ENCODE data around the gene HLA-DRA. TPM values are rescaled to one million over a fixed set of nuclear protein-coding genes. Genes with fewer than 3 reads are reported as not detected.

Gene HLA-DRA
- total and polyA plus RNA-seq, 2 donors (not counting 3 experiments of a cell fraction or from before 2014, with no cell fraction given) = not detected

DNA sequence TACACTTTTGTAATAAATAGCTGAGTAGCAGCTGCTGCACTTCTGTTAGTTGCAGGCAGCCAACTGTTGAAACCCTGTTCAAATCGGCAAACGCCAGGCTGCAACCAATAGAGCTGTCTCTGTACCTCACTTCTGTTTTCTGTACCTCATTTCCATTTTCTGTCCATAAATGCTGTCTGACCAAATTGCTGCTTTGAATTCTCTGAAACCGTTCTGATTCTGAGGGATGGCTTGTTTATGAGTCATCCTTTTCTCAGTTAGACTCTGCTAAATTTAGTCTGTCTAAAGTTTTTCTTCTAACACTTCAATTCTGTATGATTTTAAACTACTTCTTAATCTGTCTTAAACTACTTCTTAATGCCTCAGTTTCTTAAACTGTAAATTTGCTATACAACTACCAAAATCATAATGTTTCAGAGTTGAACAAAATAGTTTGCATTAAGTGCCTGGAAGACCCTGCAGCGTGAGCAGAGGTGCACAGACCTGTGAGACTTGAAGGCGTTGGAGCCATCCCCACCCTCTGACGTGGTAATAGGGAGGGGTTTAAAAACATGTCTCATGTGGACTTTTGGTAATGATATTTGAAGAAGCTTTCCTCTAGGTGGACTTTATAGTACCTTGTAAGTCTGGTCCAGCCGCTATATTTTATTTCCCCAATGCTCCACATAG is 42.3 kb upstream of the HLA-DRA start:
- no peak for FAIRE-seq
- dilution Hi-C loops (cut with MboI; ENCODE audit: extremely low pct_ligation_motif_present, low sequenced_read_pairs) = no loop called here
- Histone ChIP-seq H3K27ac (ENCODE audit: insufficient read depth, low read depth, low read length) (no peak overlapping the region), H3K27me3 (ENCODE audit: control insufficient read depth in 2 of 2, insufficient read depth in 2 of 2, low read length in 2 of 2) (peaks cover 0 to 6% of the 10 kb centered on the region in 2 experiments), H3K4me2 (ENCODE audit: insufficient read depth, low read length) (no peak overlapping the region), H3K36me3 (ENCODE audit: control insufficient read depth in 2 of 2, extremely low read depth in 1 of 2, insufficient read depth in 2 of 2, low read length in 2 of 2) (no peaks in the 10 kb centered on the region), H3K9ac (replicated peaks; ENCODE audit: extremely low read depth, insufficient read depth, low read length) (no peak overlapping the region), H3K4me1 (ENCODE audit: control insufficient read depth, extremely low read depth, insufficient read depth, low read length) (peaks cover 13% of the 10 kb centered on the region), H3K9me1 (replicated peaks; ENCODE audit: control insufficient read depth, extremely low read depth, insufficient read depth, low read length) (no peaks in the 10 kb centered on the region), H2AFZ (ENCODE audit: low read depth, low read length) (no peak overlapping the region), H3K9me3 (replicated peaks; ENCODE audit: control insufficient read depth, insufficient read depth, low read length) (no peaks in the 10 kb centered on the region), H3K4me3 (replicated peaks in 1 of 3; ENCODE audit: insufficient read depth in 1 of 3, low read depth in 1 of 3, low read length in 3 of 3) (no peak overlapping the region), H4K20me1 (replicated peaks; ENCODE audit: control insufficient read depth, extremely low read depth, insufficient read depth, low read length) (no peaks in the 10 kb centered on the region), H3K79me2 (ENCODE audit: control insufficient read depth, insufficient read depth, low read length) (no peaks in the 10 kb centered on the region)
- CTCF ChIA-PET = interaction anchor here (1.0 kb wide), 1 partner anchor 16 kb away, joined by 3 read pairs; no protein-coding TSS in a partner anchor
- TF ChIP-seq POLR2A (IDR thresholded peaks at IDR 0.05; ENCODE audit: low read depth, low read length) = no peak
- TF ChIP-seq EZH2 (IDR thresholded peaks at IDR 0.05; ENCODE audit: borderline replicate concordance, low read depth, low read length, severe bottlenecking) = no peak
- TF ChIP-seq JUN (IDR thresholded peaks at IDR 0.05; ENCODE audit: borderline replicate concordance, insufficient read depth, insufficient read length, low read depth) = peak; percentile 17
- no peak for TF ChIP-seq GATA2 (IDR thresholded peaks at IDR 0.05; ENCODE audit: insufficient read depth, insufficient read length, low read depth, low read length)
- POLR2A ChIA-PET = no interaction called here
- DNase-seq (ENCODE audit: low read depth, low spot score) = no peak
- intact Hi-C loops (cut with micrococcal nuclease) = no loop called here
- BruUV-seq (replicated peaks) = no TSS peak

DNA sequence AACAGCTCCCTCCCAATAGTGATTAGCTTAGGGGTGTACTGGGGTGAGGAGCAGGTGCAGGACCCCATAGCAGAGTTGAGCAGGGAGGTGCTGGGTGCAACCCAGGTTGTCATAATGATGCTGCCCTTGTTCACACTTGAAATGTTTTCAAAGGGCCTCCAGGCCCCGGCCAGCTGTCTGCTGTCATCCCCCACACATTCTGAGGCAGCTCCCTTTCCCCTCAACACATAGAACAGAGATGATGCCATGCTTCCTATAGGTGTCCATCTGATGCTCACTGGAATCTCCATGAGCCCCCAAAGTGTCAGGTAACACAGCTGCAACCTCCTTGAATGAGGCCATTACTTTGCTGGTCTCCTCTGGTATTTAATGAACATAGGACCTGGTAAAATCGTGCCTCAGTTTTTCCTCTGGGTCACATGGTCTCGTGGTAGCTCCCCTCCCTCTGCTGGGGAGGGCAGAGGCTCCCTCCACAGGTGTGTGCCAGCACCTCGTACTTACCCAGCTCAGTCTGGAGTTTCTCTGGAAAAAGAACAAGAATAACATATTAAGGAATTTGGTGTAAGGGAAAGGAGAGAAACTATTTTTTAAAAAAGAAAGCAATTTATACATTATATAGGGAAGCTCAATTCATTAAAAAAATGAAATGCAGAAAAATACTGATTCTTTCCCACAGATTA is 38.3 kb upstream of the HLA-DRA start:
- Histone ChIP-seq H4K20me1 (replicated peaks; ENCODE audit: control insufficient read depth, extremely low read depth, insufficient read depth, low read length) (no peaks in the 10 kb centered on the region), H3K27ac (ENCODE audit: insufficient read depth, low read depth, low read length) (no peak overlapping the region), H3K9me1 (replicated peaks; ENCODE audit: control insufficient read depth, extremely low read depth, insufficient read depth, low read length) (no peaks in the 10 kb centered on the region), H3K36me3 (ENCODE audit: control insufficient read depth in 2 of 2, extremely low read depth in 1 of 2, insufficient read depth in 2 of 2, low read length in 2 of 2) (no peaks in the 10 kb centered on the region), H3K79me2 (ENCODE audit: control insufficient read depth, insufficient read depth, low read length) (no peaks in the 10 kb centered on the region), H3K9ac (replicated peaks; ENCODE audit: extremely low read depth, insufficient read depth, low read length) (no peak overlapping the region), H3K4me3 (replicated peaks in 1 of 3; ENCODE audit: insufficient read depth in 1 of 3, low read depth in 1 of 3, low read length in 3 of 3) (no peak overlapping the region), H3K9me3 (replicated peaks; ENCODE audit: control insufficient read depth, insufficient read depth, low read length) (no peaks in the 10 kb centered on the region), H3K4me2 (ENCODE audit: insufficient read depth, low read length) (no peak overlapping the region), H3K4me1 (ENCODE audit: control insufficient read depth, extremely low read depth, insufficient read depth, low read length) (no peaks in the 10 kb centered on the region), H2AFZ (ENCODE audit: low read depth, low read length) (no peak overlapping the region), H3K27me3 (ENCODE audit: control insufficient read depth in 2 of 2, insufficient read depth in 2 of 2, low read length in 2 of 2) (peaks cover 24 to 29% of the 10 kb centered on the region in 2 experiments)
- intact Hi-C loops (cut with micrococcal nuclease) (no loop called here), dilution Hi-C loops (cut with MboI; ENCODE audit: extremely low pct_ligation_motif_present, low sequenced_read_pairs) (loop anchor here (25.0 kb wide), 1 partner anchor 139 kb away; no protein-coding TSS in a partner anchor)
- ChIA-PET CTCF (interaction anchor here (0.8 to 2.7 kb wide), 8 partner anchors 8 to 532 kb away, joined by 3 to 8 read pairs (median 4); no protein-coding TSS in a partner anchor), POLR2A (no interaction called here)
- DNase-seq (ENCODE audit: low read depth, low spot score) (no peak), FAIRE-seq (no peak)
- TF ChIP-seq FOS (IDR thresholded peaks at IDR 0.05; ENCODE audit: borderline replicate concordance, insufficient read depth, low read length) (no peak), POLR2A (IDR thresholded peaks at IDR 0.05; ENCODE audit: low read depth, low read length) (no peak), CTCF (IDR thresholded peaks at IDR 0.05; ENCODE audit: extremely low read depth in 1 of 2, insufficient read depth in 1 of 2, low read depth in 1 of 2, low read length in 2 of 2) (no peak), GATA2 (IDR thresholded peaks at IDR 0.05; ENCODE audit: insufficient read depth, insufficient read length, low read depth, low read length) (no peak), POLR2AphosphoS5 (IDR thresholded peaks at IDR 0.05; ENCODE audit: insufficient read depth, low read depth, low read length) (no peak), MYC (IDR thresholded peaks at IDR 0.05; ENCODE audit: low read depth, low read length) (no peak), EZH2 (IDR thresholded peaks at IDR 0.05; ENCODE audit: borderline replicate concordance, low read depth, low read length, severe bottlenecking) (no peak), MAX (IDR thresholded peaks at IDR 0.05; ENCODE audit: insufficient read depth, insufficient read length) (no peak), JUN (IDR thresholded peaks at IDR 0.05; ENCODE audit: borderline replicate concordance, insufficient read depth, insufficient read length, low read depth) (no peak)
- BruUV-seq (replicated peaks) = no TSS peak

Data from endothelial cell of umbilical vein (primary cell).